NCI-H1105 (cell line): ENCODE data around the gene FUT3.
"Not testable (repeated sequence)": the region's sequence is repeated elsewhere in the genome, so short reads cannot be mapped to it uniquely, and the experiment has no call there.

ENCODE experiments used
- DNase-seq: peaks from one replicate; lab custom pipeline; 2025; lab: John Stamatoyannopoulos, UW

The FUT3 gene

GRCh38 chr19:5844456-5845433, 6.5 kb downstream of the FUT3 start:
- DNase-seq = no peak

- no peak for DNase-seq
These were observed 7.8 kb downstream of the FUT3 start for GRCh38 chr19:5843295-5843927.

- not testable (repeated sequence) for DNase-seq
These were observed 9.5 kb downstream of the FUT3 start for GRCh38 chr19:5841735-5842111.

- no peak for DNase-seq
These were observed 11.9 kb downstream of the FUT3 start, which contains the start of gene FUT6 for GRCh38 chr19:5839065-5840017. FUT6 (minus strand) TSS chr19:5839702; CDS start chr19:5832567, 7,135 bp downstream.

- no peak for DNase-seq
These were observed 12.7 kb downstream of the FUT3 start for GRCh38 chr19:5838353-5839064.

GRCh38 chr19:5837761-5838352, 13.4 kb downstream of the FUT3 start:
- no peak for DNase-seq

GRCh38 chr19:5832527-5833216, 18.6 kb downstream of the FUT3 start:
- DNase-seq = no peak

- no peak for DNase-seq
These were observed 19.2 kb downstream of the FUT3 start for GRCh38 chr19:5832061-5832460.

GRCh38 chr19:5831159-5831558, 20.1 kb downstream of the FUT3 start:
- no peak for DNase-seq

GRCh38 chr19:5829567-5830310, 21.5 kb downstream of the FUT3 start:
- DNase-seq = no peak

- DNase-seq = peak; percentile 63
These were observed 22.3 kb downstream of the FUT3 start for GRCh38 chr19:5828661-5829566.

GRCh38 chr19:5827891-5828660, 23.2 kb downstream of the FUT3 start:
- DNase-seq = peak; percentile 92

- DNase-seq = no peak
These were observed 23.8 kb downstream of the FUT3 start for GRCh38 chr19:5827342-5827890.

GRCh38 chr19:5826531-5827341, 24.5 kb downstream of the FUT3 start:
- peak; percentile 96 for DNase-seq

GRCh38 chr19:5825178-5825577, 26.1 kb downstream of the FUT3 start:
- DNase-seq = no peak

GRCh38 chr19:5824751-5825150, 26.5 kb downstream of the FUT3 start:
- DNase-seq = no peak
